ENCODE measurements around the gene KCNJ15. TPM values are rescaled to one million over a fixed set of nuclear protein-coding genes. Genes with fewer than 3 reads are reported as not detected.

KCNJ15 gene
- total RNA-seq, 1 experiment from 2014 or later = 0.05 TPM

DNA sequence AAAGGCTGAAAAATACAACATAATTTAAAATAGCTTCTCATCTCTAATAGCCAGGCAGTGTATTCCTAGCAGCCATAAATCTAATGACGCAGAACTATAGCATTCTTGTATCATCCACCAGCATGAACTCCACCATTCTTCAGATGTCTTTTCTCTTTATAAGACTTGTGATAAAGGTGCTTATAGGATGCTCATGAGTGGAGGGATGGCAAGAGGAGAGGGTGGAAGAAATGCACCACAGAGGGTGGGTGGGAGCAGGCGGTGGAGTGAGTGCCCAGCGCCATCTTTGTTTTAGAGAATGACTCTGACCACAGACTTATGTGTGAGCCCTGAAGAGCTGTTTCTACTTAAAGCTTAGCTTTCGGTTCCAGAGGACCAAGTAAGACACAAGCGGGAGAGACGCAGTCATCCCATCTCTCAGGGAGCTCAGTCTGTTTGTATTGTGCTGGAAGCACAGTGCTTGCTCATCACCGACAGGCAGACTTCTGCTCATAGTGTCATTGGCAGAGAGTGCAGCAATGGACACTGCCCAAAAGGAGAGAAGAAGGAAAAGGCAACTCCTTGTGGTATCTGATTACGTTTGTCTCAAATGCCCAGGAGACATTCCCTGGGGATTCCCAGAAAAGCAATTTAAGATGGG is 65.6 kb downstream of the KCNJ15 start:
- H3K27me3 ChIP-seq (replicated peaks) = no peaks in the 10 kb centered on the region
- H3K4me1 ChIP-seq (replicated peaks) = peaks cover 23% of the 10 kb centered on the region
- no peaks in the 10 kb centered on the region for H3K9me3 ChIP-seq (replicated peaks)
- DNase-seq (ENCODE audit: low read depth in 1 of 2, low spot score in 2 of 2) = peak in 1 of 2 experiments; percentile 25
- no peak overlapping the region for H3K4me3 ChIP-seq
- H3K27ac ChIP-seq = no peak overlapping the region
- no peaks in the 10 kb centered on the region for H3K36me3 ChIP-seq

DNA sequence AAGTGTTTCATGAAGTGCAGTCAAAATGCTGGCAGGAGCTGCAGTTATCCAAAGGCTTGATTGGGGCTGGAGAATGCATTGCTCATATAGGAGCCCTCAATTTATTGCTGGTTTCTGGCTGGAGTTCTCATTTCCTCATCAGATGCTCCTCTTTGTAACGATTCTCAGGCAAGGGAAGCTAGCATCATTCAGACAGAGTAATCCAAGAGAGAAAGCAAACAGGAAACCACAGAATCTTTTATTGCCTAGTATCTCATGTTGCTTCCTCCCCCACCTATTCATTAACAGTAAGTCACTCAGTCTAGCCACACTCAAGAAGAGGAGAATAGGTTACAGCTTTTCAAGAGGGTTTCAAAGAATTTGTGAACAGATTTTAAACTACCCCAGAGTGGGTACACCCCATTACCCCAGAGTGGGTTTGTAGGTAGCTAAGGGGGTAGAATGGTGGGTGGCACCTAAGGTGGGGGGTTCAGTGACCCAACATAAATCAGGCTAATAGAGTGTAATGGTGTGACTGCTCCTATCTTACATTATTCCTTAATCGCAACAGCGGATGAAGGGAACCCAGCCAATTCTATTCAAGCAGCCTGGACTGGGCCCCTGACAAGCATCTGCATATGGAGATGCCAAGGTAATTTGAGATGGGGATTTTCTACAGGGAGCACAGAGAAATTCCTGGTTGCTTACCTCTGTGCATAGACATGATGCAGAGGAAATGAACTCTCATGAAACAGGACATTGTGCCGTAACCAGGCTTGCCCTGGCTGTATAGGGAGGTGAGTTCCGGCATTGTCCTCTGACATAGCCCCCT is 67.1 kb downstream of the KCNJ15 start:
- Histone ChIP-seq H3K27me3 (replicated peaks) (no peaks in the 10 kb centered on the region), H3K9me3 (replicated peaks) (no peaks in the 10 kb centered on the region), H3K4me1 (replicated peaks) (peaks cover 23% of the 10 kb centered on the region), H3K27ac (no peak overlapping the region), H3K4me3 (no peak overlapping the region), H3K36me3 (no peaks in the 10 kb centered on the region)
- peak; percentile 44 to 65 for DNase-seq (ENCODE audit: low read depth in 1 of 2, low spot score in 2 of 2)

DNA sequence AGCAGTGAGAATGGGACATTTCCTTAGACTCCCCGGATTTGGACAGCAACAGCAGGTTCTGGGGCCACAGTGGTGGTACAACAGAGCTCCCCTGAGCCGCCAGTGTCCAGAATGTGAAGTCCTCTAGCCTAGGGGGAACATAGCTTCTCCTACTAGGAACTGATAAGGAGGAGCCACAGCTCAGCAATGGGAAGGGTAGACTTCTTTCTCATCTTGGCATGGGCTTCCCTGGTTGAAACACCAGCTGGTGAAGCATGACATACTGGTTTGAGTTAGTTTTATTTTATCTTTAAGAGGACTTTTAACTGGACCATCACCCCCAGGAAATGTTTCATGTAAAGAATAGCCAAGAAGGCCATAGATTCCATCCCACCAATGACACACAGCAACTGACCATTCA is 68.4 kb downstream of the KCNJ15 start:
- H3K36me3 ChIP-seq = no peaks in the 10 kb centered on the region
- peak in 1 of 2 experiments; percentile 10 for DNase-seq (ENCODE audit: low read depth in 1 of 2, low spot score in 2 of 2)
- no peak overlapping the region for H3K27ac ChIP-seq
- H3K27me3 ChIP-seq (replicated peaks) = no peaks in the 10 kb centered on the region
- no peak overlapping the region for H3K4me3 ChIP-seq
- peaks cover 16% of the 10 kb centered on the region for H3K4me1 ChIP-seq (replicated peaks)
- no peaks in the 10 kb centered on the region for H3K9me3 ChIP-seq (replicated peaks)

DNA sequence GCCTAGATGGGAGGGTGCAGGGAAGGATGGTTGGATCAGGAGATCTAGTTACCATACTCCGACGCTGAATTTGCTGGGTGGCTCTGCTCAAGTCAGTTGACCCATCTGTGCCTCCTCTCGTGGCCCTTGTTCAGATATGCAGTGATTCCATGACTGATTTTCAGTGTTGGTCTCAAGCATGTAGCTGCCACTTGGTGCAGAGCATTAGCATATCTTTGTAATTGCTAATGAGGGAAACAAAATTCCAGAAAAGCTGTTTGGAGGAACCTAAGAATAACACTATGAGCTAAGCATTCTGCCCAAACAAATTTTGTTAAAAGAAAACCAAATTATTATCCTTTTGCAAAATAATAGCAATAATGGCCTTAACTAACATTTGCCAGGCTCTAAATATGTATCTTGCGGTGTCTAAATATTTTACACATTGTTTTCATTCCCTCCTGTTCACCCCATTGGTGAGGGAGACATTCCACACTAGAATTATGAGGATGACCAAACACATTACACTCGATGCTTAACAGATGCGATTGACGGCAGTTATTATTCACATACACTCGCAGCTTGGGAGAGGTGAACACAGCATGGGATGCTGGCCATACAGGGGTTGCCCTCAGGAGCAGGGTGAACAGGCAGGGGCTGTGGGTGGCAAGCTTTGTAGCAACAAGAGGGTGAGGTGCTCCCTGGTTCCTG is 69.1 kb downstream of the KCNJ15 start:
- Histone ChIP-seq H3K27ac (no peak overlapping the region), H3K4me1 (replicated peaks) (peaks cover 16% of the 10 kb centered on the region), H3K36me3 (no peaks in the 10 kb centered on the region), H3K27me3 (replicated peaks) (no peaks in the 10 kb centered on the region), H3K9me3 (replicated peaks) (no peaks in the 10 kb centered on the region), H3K4me3 (no peak overlapping the region)
- DNase-seq (ENCODE audit: low read depth in 1 of 2, low spot score in 2 of 2) = no peak

DNA sequence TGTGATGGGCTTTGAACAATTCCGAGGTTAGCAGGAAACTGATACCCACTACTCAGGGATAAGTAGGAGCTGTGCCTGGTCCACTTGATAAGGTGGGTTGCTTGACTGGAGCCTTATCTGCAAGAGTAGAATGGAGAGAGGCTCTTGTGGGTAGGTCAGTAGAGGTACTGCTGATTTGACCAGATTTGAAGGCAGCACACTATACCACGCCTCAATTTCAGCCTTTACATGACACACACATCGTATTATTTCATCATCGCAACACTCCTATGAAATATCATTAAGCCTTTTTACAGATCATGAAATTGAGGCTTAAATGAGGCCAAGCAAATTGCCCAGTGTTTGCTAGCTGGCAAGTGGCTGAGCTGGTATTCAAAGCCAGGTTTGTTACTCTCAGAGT is 69.6 kb downstream of the KCNJ15 start:
- no peaks in the 10 kb centered on the region for H3K27me3 ChIP-seq (replicated peaks)
- DNase-seq (ENCODE audit: low read depth in 1 of 2, low spot score in 2 of 2) = no peak
- H3K4me1 ChIP-seq (replicated peaks) = peaks cover 16% of the 10 kb centered on the region
- no peaks in the 10 kb centered on the region for H3K36me3 ChIP-seq
- H3K27ac ChIP-seq = no peak overlapping the region
- no peaks in the 10 kb centered on the region for H3K9me3 ChIP-seq (replicated peaks)
- no peak overlapping the region for H3K4me3 ChIP-seq

DNA sequence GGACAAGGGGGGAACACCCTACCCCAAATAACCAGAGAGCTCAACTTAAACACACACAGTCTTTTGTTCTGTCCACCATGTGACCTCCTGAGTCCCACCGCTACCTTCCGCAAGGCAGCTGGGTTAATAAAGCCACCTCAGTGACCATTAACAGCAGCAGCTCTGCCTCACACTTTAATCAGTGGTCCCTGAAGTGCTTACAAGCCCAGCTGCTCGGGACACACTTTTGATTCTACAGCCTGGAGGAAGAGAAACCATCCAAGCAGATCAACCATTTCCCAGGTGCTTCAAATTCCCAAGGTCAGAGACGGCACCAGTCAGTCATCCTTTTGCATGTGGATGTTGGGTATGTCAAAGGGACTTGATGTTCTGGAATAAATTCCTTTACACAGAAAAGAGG is 70.1 kb downstream of the KCNJ15 start:
- peaks cover 16% of the 10 kb centered on the region for H3K4me1 ChIP-seq (replicated peaks)
- H3K27ac ChIP-seq = no peak overlapping the region
- DNase-seq (ENCODE audit: low read depth in 1 of 2, low spot score in 2 of 2) = no peak

DNA sequence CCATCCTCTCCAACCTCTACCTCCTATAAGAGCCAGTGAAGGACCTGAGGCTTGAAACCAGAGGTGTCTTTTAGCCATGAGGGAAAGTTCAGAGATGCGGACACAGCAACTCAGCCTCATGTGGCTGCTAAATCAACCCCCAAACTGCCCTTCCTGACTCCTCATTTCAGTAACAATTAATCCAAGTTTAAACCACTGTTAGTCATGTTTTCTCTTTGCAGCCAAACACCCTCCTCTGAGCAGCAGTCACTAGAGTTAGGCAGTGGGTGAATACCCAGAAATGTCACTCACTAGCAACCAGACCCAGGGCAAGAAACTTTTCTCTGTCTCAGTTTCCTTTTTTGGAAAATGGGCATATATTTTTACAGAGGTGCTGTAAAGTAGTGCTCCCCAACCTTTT is 71.2 kb downstream of the KCNJ15 start:
- Histone ChIP-seq H3K27ac (no peak overlapping the region), H3K4me1 (replicated peaks) (peaks cover 16% of the 10 kb centered on the region), H3K27me3 (replicated peaks) (no peaks in the 10 kb centered on the region), H3K36me3 (no peaks in the 10 kb centered on the region), H3K4me3 (no peak overlapping the region), H3K9me3 (replicated peaks) (no peaks in the 10 kb centered on the region)
- DNase-seq (ENCODE audit: low read depth in 1 of 2, low spot score in 2 of 2) = no peak

More for the DNA sequence above, 70.1 kb downstream of the KCNJ15 start:
- H3K36me3 ChIP-seq = no peaks in the 10 kb centered on the region
- no peaks in the 10 kb centered on the region for H3K27me3 ChIP-seq (replicated peaks)
- no peaks in the 10 kb centered on the region for H3K9me3 ChIP-seq (replicated peaks)
- H3K4me3 ChIP-seq = no peak overlapping the region

DNA sequence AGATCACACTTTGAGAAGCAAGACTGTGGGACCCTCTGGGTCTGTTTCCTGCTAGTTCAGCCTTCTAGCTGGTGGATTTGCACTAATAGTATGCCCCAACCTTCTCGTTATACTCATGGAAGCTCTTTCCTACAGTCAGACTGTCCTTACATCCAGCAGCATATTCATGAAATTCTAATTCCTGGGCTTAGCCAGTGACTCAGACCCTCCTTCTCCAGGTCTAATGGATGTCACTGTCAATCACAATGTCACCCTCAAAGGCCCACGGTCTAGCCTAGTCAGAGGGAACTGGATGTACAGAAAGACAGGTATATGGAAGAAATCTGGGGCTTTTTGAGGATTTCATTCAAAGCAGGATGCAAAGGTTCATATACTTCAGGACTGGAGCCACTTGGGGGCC is 72.4 kb downstream of the KCNJ15 start:
- DNase-seq (ENCODE audit: low read depth in 1 of 2, low spot score in 2 of 2) = no peak
- H3K27ac ChIP-seq = no peak overlapping the region

DNA sequence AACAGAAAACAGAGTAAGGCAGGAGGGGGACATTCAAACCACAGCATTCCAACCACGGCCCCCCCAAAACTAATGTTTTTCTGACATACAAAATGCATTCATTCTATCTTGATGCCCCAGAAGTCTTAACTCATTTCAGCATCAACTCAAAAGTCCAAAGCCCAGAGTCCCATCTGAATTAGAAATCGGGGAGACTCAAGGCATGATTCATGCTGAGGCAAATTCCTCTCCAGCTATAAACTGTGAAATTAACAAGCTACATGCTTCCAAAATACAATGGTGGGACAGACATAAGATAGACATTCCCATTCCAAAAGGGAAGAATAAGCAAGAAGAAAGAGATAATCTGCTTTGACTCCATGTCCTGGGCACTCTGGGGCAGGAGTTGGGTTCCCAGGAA is 73.9 kb downstream of the KCNJ15 start:
- H3K27ac ChIP-seq = no peak overlapping the region
- no peaks in the 10 kb centered on the region for H3K4me1 ChIP-seq (replicated peaks)
- no peak for DNase-seq (ENCODE audit: low read depth in 1 of 2, low spot score in 2 of 2)

More for the DNA sequence above, 72.4 kb downstream of the KCNJ15 start:
- Histone ChIP-seq H3K27me3 (replicated peaks) (no peaks in the 10 kb centered on the region), H3K36me3 (no peaks in the 10 kb centered on the region), H3K4me1 (replicated peaks) (peaks cover 7% of the 10 kb centered on the region), H3K9me3 (replicated peaks) (no peaks in the 10 kb centered on the region), H3K4me3 (no peak overlapping the region)

DNA sequence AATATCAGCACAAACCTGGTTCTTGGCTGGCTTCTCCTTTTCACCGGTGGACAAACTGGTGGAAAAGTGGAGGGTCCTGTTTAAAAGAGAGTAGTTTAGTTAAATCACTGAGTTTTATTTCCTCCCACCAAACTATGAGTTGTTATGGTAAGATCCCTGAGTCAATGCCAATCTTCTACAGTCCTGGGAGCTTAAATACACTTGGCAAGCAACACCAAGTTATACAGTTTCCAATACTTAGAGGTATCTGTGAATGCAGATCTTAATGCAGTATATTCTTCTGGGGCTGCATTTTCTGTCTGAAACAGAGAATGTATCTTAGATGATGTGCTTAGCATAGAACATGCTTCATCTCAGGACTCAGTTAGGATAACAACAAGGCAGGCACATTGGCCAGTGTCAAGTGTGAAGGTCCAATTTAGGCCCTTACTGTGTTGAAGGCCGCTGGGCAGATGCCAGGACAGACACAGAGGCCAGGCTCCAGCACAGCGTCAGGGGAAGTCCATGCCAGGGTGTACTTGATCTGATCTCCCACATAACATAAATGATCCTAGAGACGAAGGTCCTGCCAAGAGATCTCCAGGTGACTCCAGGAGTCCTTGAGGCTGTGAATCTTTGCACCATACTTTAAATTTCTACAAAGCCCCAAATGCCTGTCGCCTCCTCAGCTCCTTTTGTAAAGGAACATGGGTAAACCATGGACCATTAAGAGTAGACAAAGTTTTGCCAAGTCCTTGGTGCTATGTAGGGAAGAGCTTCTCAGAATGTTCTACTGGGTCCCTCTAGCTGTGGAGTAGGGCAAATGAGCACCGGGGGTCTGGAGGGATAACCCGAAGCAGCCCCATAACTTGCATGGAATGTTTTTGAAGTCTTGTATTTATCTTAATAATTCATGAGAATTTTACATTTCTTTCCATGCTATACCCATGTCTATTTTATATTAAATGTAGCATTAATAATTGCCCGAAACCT is 76.8 kb downstream of the KCNJ15 start:
- H3K9me3 ChIP-seq (replicated peaks) = no peaks in the 10 kb centered on the region
- no peak overlapping the region for H3K27ac ChIP-seq
- no peak overlapping the region for H3K4me3 ChIP-seq
- H3K27me3 ChIP-seq (replicated peaks) = no peaks in the 10 kb centered on the region
- DNase-seq (ENCODE audit: low read depth in 1 of 2, low spot score in 2 of 2) = no peak
- no peaks in the 10 kb centered on the region for H3K4me1 ChIP-seq (replicated peaks)
- H3K36me3 ChIP-seq = no peaks in the 10 kb centered on the region

More for the DNA sequence above, 73.9 kb downstream of the KCNJ15 start:
- no peaks in the 10 kb centered on the region for H3K27me3 ChIP-seq (replicated peaks)
- no peaks in the 10 kb centered on the region for H3K36me3 ChIP-seq
- no peaks in the 10 kb centered on the region for H3K9me3 ChIP-seq (replicated peaks)
- H3K4me3 ChIP-seq = no peak overlapping the region

DNA sequence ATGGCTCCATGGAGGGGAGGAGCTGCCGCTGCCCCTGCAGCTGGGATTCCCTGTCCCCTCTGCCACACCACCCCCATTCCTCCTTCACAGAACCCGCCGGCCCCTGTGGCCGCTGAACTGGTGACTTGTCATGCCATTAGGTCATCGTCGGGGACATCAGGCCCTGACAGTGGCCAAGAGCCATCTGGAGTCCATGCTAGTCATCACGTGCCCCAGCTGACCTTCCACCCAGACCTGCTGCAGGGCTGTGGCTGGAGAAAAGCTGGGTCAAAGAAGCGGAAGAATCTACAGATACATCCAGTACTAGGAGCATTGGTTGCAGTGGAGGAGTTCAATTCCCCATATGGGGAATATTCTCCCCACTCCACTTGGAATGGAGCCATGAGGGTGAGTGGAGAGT is 78.1 kb downstream of the KCNJ15 start:
- no peak overlapping the region for H3K4me3 ChIP-seq
- H3K9me3 ChIP-seq (replicated peaks) = no peaks in the 10 kb centered on the region
- no peaks in the 10 kb centered on the region for H3K4me1 ChIP-seq (replicated peaks)
- DNase-seq (ENCODE audit: low read depth in 1 of 2, low spot score in 2 of 2) = no peak
- H3K27ac ChIP-seq = no peak overlapping the region
- no peaks in the 10 kb centered on the region for H3K36me3 ChIP-seq
- H3K27me3 ChIP-seq (replicated peaks) = no peaks in the 10 kb centered on the region

DNA sequence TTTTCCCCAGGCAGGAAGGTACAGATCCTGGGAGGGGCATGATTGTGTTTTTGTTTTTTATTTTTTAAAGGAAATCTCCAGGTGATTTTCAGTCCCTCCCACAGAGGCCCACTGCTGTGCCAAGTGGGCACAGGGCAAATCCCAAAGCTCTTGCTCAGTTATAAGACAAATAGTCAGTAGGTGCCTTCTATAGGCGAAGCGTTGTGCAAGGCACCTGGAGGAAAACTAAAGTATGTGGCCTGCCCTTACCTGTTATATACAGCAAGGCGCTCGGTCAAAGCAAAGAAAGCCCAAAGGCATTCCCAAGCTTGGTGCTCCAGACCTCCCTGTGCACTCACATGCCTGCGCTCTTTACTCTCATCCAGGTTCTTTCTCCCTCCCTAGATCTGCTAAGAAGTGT is 81.0 kb downstream of the KCNJ15 start:
- 0 out of 2 replicates have a peak, but pooled peaks cover 3% of the 10 kb centered on the region for H3K9me3 ChIP-seq (replicated peaks)
- H3K36me3 ChIP-seq = no peaks in the 10 kb centered on the region
- H3K27me3 ChIP-seq (replicated peaks) = no peaks in the 10 kb centered on the region
- no peaks in the 10 kb centered on the region for H3K4me1 ChIP-seq (replicated peaks)
- no peak overlapping the region for H3K4me3 ChIP-seq
- DNase-seq (ENCODE audit: low read depth in 1 of 2, low spot score in 2 of 2) = no peak
- H3K27ac ChIP-seq = no peak overlapping the region

DNA sequence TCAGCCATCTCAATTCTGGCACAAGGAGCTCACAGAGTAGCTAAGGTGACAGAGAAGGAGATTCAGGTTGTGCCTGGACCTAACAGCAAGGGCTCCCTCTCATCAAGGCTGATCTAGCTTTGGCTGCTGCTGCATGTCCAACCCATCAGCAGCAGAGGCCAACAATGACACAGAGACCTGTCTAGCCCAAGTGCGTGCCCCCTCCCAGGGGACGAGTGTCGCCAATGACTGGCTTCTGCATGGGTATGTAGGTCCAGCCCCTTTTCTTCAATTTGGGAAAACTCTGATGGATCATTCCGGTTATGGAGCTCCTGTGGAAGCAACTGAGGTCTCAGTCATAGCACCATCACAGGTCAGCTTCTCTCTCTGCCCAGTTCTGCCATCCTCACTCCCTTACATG is 83.3 kb downstream of the KCNJ15 start:
- no peak for DNase-seq (ENCODE audit: low read depth in 1 of 2, low spot score in 2 of 2)
- Histone ChIP-seq H3K27ac (no peak overlapping the region), H3K36me3 (no peaks in the 10 kb centered on the region)

More for the DNA sequence above, 83.3 kb downstream of the KCNJ15 start:
- no peak overlapping the region for H3K4me3 ChIP-seq
- no peaks in the 10 kb centered on the region for H3K27me3 ChIP-seq (replicated peaks)
- peaks cover 8% of the 10 kb centered on the region for H3K4me1 ChIP-seq (replicated peaks)
- 0 out of 2 replicates have a peak, but pooled peaks cover 3% of the 10 kb centered on the region for H3K9me3 ChIP-seq (replicated peaks)
